Mammary epithelial cell (primary cell): ENCODE data around the gene ZNF57.

Experiments
- EZH2 ChIP-seq: IDR thresholded peaks from 2 replicates; pipeline ENCODE4 v1.6.1; 2012; ENCODE audit warnings: low read length, inconsistent platforms, borderline replicate concordance
- TF ChIP-seq, protein P1 (sequence below), 2 donors: IDR thresholded peaks in 1 of 2; conservative IDR thresholded peaks in 1 of 2; 2 replicates each; pipeline ENCODE4 v1.5.1; 2011 to 2012; ENCODE audit warnings: inconsistent platforms in 2 of 2, low read length in 2 of 2, mild to moderate bottlenecking in 2 of 2, control low read depth in 1 of 2, low read depth in 1 of 2; ENCODE audit not compliant: insufficient read depth in 1 of 2; ENCODE audit errors: extremely low read depth in 1 of 2

DNA sequence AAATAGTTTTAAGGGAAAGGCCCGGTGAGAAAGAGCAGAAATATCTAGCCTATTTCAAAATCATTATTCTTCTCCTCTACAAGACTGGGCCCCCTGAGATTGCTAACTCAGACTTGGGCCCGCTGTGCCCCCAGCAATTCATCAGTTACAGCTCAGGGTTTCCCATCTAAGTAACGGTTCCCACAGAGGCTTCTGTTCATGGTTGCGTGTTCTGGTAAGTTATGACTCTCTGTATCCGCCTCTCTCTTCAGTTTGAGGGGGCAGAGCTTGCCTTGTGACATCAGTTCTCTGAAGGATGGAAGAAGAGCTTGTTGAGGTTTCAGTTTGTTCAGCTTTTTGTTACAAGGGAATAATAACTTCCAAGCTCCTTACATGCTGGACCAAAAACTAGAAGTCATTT lies 11.6 kb downstream of the ZNF57 start:
- TF ChIP-seq, protein P1, sequence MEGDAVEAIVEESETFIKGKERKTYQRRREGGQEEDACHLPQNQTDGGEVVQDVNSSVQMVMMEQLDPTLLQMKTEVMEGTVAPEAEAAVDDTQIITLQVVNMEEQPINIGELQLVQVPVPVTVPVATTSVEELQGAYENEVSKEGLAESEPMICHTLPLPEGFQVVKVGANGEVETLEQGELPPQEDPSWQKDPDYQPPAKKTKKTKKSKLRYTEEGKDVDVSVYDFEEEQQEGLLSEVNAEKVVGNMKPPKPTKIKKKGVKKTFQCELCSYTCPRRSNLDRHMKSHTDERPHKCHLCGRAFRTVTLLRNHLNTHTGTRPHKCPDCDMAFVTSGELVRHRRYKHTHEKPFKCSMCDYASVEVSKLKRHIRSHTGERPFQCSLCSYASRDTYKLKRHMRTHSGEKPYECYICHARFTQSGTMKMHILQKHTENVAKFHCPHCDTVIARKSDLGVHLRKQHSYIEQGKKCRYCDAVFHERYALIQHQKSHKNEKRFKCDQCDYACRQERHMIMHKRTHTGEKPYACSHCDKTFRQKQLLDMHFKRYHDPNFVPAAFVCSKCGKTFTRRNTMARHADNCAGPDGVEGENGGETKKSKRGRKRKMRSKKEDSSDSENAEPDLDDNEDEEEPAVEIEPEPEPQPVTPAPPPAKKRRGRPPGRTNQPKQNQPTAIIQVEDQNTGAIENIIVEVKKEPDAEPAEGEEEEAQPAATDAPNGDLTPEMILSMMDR (conservative IDR thresholded peaks at IDR 0.05 in 1 of 2, IDR thresholded peaks at IDR 0.05 in 1 of 2; ENCODE audit: extremely low read depth in 1 of 2, insufficient read depth in 1 of 2, low read depth in 1 of 2, low read length in 2 of 2), result no peak
- TF ChIP-seq EZH2, result no peak
